Endothelial cell of umbilical vein (primary cell): Measurements from ENCODE around the gene SAT2. TPM values are rescaled to one million over a fixed set of nuclear protein-coding genes. Genes with fewer than 3 reads are reported as not detected.
"Not testable (repeated sequence)": the region's sequence is repeated elsewhere in the genome, so short reads cannot be mapped to it uniquely, and the experiment has no call there.

ENCODE experiments used
- BruUV-seq: library from RNA; stranded (reverse); fragments of 400-500 nt; replicated peaks from 2 replicates; lab custom pipeline; 2021; lab: Mats Ljungman, UMichigan
- CTCF ChIA-PET: fragments of 300-600, 350-600 bp; sonication (Branson Sonifier 250); formaldehyde crosslinking; loops from one replicate; lab custom pipeline; 2021; ENCODE audit warnings: antibody characterized with exemption, inconsistent platforms; lab: Charles Lee
- POLR2A ChIA-PET: fragments of 300-600, 350-600 bp; sonication (Branson Sonifier 250); formaldehyde crosslinking; loops from one replicate; lab custom pipeline; 2021; ENCODE audit warnings: antibody characterized with exemption, inconsistent platforms; lab: Charles Lee
- DNase-seq: peaks from one replicate; pipeline ENCODE4 v3.0.0-alpha.2; 2011; ENCODE audit warnings: low read depth, low spot score
- FAIRE-seq: peaks from 2 replicates; lab custom pipeline; 2011; peaks lifted over from hg19 to GRCh38; lab: Jason Lieb, UNC
- H2AFZ ChIP-seq: 2 replicates; pipeline ENCODE4 v1.6.0; 2012; ENCODE audit warnings: low read depth, low read length, control low read depth, inconsistent platforms
- H3K27ac ChIP-seq: 2 replicates; pipeline ENCODE4 v1.5.1; 2011; ENCODE audit warnings: low read depth, mild to moderate bottlenecking, control low read depth, low read length, moderate library complexity; ENCODE audit not compliant: insufficient read depth
- H3K27me3 ChIP-seq, 2 experiments: 2 replicates each; pipeline versions ENCODE4 v1.6.0 to v1.6.1; 2011; ENCODE audit warnings: low read length in 2 of 2, mixed read lengths in 1 of 2; ENCODE audit not compliant: control insufficient read depth in 2 of 2, insufficient read depth in 2 of 2
- H3K36me3 ChIP-seq, 2 experiments: 2 replicates in 1 of 2; 3 replicates in 1 of 2; pipeline ENCODE4 v1.5.1; 2011; ENCODE audit warnings: low read length in 2 of 2, mild to moderate bottlenecking in 1 of 2, moderate library complexity in 1 of 2; ENCODE audit not compliant: control insufficient read depth in 2 of 2, insufficient read depth in 2 of 2; ENCODE audit errors: extremely low read depth in 1 of 2
- H3K4me1 ChIP-seq: 3 replicates; pipeline ENCODE4 v1.5.1; 2011; ENCODE audit warnings: mild to moderate bottlenecking, low read length; ENCODE audit not compliant: control insufficient read depth, insufficient read depth; ENCODE audit errors: extremely low read depth
- H3K4me2 ChIP-seq: 2 replicates; pipeline ENCODE4 v1.6.1; 2011; ENCODE audit warnings: low read length, control low read depth, mixed read lengths; ENCODE audit not compliant: insufficient read depth
- H3K4me3 ChIP-seq, 3 experiments: fragments of 200-600 bp in 1 of 3; sonication (generic), shearing (Covaris generic) in 1 of 3; replicated peaks in 1 of 3; 2 replicates each; pipeline ENCODE4 v1.5.1; 2011 to 2016; ENCODE audit warnings: control low read depth in 3 of 3, low read length in 3 of 3, mild to moderate bottlenecking in 2 of 3, inconsistent platforms in 1 of 3, low read depth in 1 of 3, moderate library complexity in 1 of 3; ENCODE audit not compliant: insufficient read depth in 1 of 3
- H3K79me2 ChIP-seq: 2 replicates; pipeline ENCODE4 v1.6.0; 2012; ENCODE audit warnings: low read length, inconsistent platforms; ENCODE audit not compliant: control insufficient read depth, insufficient read depth
- H3K9ac ChIP-seq: replicated peaks from 2 replicates; pipeline ENCODE3; 2011; ENCODE audit warnings: low read length, control low read depth; ENCODE audit not compliant: insufficient read depth; ENCODE audit errors: extremely low read depth
- H3K9me1 ChIP-seq: replicated peaks from 3 replicates; pipeline ENCODE4 v1.6.0; 2011; ENCODE audit warnings: mild to moderate bottlenecking, low read length; ENCODE audit not compliant: control insufficient read depth, insufficient read depth; ENCODE audit errors: extremely low read depth
- H3K9me3 ChIP-seq: replicated peaks from 2 replicates; pipeline ENCODE4 v1.5.1; 2012; ENCODE audit warnings: low read length, inconsistent platforms; ENCODE audit not compliant: control insufficient read depth, insufficient read depth
- H4K20me1 ChIP-seq: replicated peaks from 2 replicates; pipeline ENCODE3; 2011; ENCODE audit warnings: mild to moderate bottlenecking, low read length; ENCODE audit not compliant: control insufficient read depth, insufficient read depth; ENCODE audit errors: extremely low read depth
- EZH2 ChIP-seq: IDR thresholded peaks from 2 replicates; pipeline ENCODE4 v1.6.1; 2012; ENCODE audit warnings: borderline replicate concordance, low read depth, mild to moderate bottlenecking, moderate library complexity, low read length, inconsistent platforms; ENCODE audit not compliant: severe bottlenecking
- FOS ChIP-seq: IDR thresholded peaks from 2 replicates; pipeline ENCODE4 v1.6.1; 2011; ENCODE audit warnings: mild to moderate bottlenecking, low read length, moderate library complexity, borderline replicate concordance; ENCODE audit not compliant: insufficient read depth
- GATA2 ChIP-seq: IDR thresholded peaks from 2 replicates; pipeline ENCODE4 v1.7.0; 2011; ENCODE audit warnings: low read depth, mild to moderate bottlenecking, moderate library complexity, mixed read lengths, low read length; ENCODE audit not compliant: insufficient read length, insufficient read depth
- JUN ChIP-seq: IDR thresholded peaks from 2 replicates; pipeline ENCODE4 v1.6.1; 2011; ENCODE audit warnings: borderline replicate concordance, low read depth; ENCODE audit not compliant: insufficient read length, insufficient read depth
- MYC ChIP-seq: IDR thresholded peaks from one replicate; pipeline ENCODE4 v1.6.1; 2011; ENCODE audit warnings: mild to moderate bottlenecking, low read depth, low read length
- POLR2A ChIP-seq: IDR thresholded peaks from 2 replicates; pipeline ENCODE4 v1.6.1; 2012; ENCODE audit warnings: low read depth, mild to moderate bottlenecking, control low read depth, low read length
- POLR2AphosphoS5 ChIP-seq: IDR thresholded peaks from 2 replicates; pipeline ENCODE4 v1.6.1; 2012; ENCODE audit warnings: low read depth, mild to moderate bottlenecking, control low read depth, low read length, moderate library complexity; ENCODE audit not compliant: insufficient read depth
- dilution Hi-C: fragments of 300-500 bp; cut with MboI; formaldehyde crosslinking; loops from one replicate; pipeline ENCODE4 v1.15.0; 2019; ENCODE audit warnings: low sequenced_read_pairs; ENCODE audit not compliant: extremely low pct_ligation_motif_present
- intact Hi-C: fragments of 100-400 bp; cut with micrococcal nuclease; formaldehyde crosslinking; loops from one replicate; pipeline ENCODE4 v1.10.0; 2022
- polyA plus RNA-seq, 4 experiments: library from polyadenylated mRNA; depleted of rRNA in 3 of 4; stranded (reverse) in 3 of 4; unstranded in 1 of 4; fragments of >200 nt; gene quantifications; 2 replicates each; pipeline versions ENCODE4 v1.2.1 to v1.2.3, GENCODE V29; 2011 to 2012; ENCODE audit warnings: missing spikeins in 1 of 4
- total RNA-seq: library from RNA; stranded (reverse); gene quantifications from 2 replicates; pipeline ENCODE4 v1.2.3, GENCODE V29; 2021
- TF ChIP-seq, protein P1 (sequence below), 2 donors: IDR thresholded peaks; 1 replicate in 1 of 2; 2 replicates in 1 of 2; pipeline ENCODE4 v1.5.1; 2011; ENCODE audit warnings: low read length in 2 of 2, mild to moderate bottlenecking in 2 of 2, moderate library complexity in 2 of 2, control low read depth in 1 of 2, inconsistent platforms in 1 of 2, low read depth in 1 of 2; ENCODE audit not compliant: insufficient read depth in 1 of 2; ENCODE audit errors: extremely low read depth in 1 of 2
- TF ChIP-seq, protein P2 (sequence below): IDR thresholded peaks from 2 replicates; pipeline ENCODE4 v1.6.1; 2011; ENCODE audit not compliant: insufficient read depth, insufficient read length

Gene SAT2
- total and polyA plus RNA-seq, 2 donors (not counting 3 experiments of a cell fraction or from before 2014, with no cell fraction given) = 38.0 to 51.8 TPM

DNA sequence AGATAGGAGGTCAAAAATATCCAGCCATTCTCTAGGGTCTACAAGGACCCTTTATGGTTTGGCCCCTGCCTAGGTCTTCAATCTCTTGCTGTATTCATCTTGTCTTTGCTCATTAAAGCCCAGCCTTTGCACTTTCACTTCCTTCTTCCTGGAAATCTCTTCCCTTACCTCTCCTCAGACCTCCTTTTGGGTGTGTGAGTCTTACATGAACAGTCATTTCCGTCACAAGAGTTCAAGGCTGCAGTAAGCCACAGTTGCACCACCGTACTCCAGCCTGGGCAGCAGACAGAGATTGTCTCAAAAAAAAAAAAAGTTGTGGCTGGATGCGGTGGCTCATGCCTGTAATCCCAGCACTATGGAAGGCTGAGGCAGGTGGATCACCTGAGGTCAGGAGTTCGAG, 17.2 kb upstream of the SAT2 start:
- FAIRE-seq (no peak), DNase-seq (no peak)
- Histone ChIP-seq H3K9me1 (no peaks in the 10 kb centered on the region), H3K4me3 (no peak overlapping the region), H3K27me3 (no peaks in the 10 kb centered on the region), H3K9ac (no peak overlapping the region), H3K36me3 (no peaks in the 10 kb centered on the region), H3K4me1 (no peaks in the 10 kb centered on the region), H3K4me2 (no peak overlapping the region), H4K20me1 (no peaks in the 10 kb centered on the region), H3K9me3 (no peaks in the 10 kb centered on the region), H3K79me2 (no peaks in the 10 kb centered on the region), H2AFZ (no peak overlapping the region), H3K27ac (no peak overlapping the region)
- POLR2A ChIA-PET = no interaction called here
- intact Hi-C loops (no loop called here), dilution Hi-C loops (no loop called here)
- TF ChIP-seq POLR2AphosphoS5 = no peak
- TF ChIP-seq MYC = no peak
- TF ChIP-seq JUN = no peak
- TF ChIP-seq EZH2 = no peak
- no peak for TF ChIP-seq POLR2A
- TF ChIP-seq FOS = no peak
- TF ChIP-seq GATA2 = no peak
- TF ChIP-seq, protein P1, sequence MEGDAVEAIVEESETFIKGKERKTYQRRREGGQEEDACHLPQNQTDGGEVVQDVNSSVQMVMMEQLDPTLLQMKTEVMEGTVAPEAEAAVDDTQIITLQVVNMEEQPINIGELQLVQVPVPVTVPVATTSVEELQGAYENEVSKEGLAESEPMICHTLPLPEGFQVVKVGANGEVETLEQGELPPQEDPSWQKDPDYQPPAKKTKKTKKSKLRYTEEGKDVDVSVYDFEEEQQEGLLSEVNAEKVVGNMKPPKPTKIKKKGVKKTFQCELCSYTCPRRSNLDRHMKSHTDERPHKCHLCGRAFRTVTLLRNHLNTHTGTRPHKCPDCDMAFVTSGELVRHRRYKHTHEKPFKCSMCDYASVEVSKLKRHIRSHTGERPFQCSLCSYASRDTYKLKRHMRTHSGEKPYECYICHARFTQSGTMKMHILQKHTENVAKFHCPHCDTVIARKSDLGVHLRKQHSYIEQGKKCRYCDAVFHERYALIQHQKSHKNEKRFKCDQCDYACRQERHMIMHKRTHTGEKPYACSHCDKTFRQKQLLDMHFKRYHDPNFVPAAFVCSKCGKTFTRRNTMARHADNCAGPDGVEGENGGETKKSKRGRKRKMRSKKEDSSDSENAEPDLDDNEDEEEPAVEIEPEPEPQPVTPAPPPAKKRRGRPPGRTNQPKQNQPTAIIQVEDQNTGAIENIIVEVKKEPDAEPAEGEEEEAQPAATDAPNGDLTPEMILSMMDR (IDR thresholded peaks at IDR 0.05; ENCODE audit: extremely low read depth in 1 of 2, insufficient read depth in 1 of 2, low read depth in 1 of 2, low read length in 2 of 2) = no peak
- TF ChIP-seq, protein P2, sequence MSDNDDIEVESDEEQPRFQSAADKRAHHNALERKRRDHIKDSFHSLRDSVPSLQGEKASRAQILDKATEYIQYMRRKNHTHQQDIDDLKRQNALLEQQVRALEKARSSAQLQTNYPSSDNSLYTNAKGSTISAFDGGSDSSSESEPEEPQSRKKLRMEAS = no peak
- BruUV-seq = no TSS peak
- CTCF ChIA-PET = no interaction called here

DNA sequence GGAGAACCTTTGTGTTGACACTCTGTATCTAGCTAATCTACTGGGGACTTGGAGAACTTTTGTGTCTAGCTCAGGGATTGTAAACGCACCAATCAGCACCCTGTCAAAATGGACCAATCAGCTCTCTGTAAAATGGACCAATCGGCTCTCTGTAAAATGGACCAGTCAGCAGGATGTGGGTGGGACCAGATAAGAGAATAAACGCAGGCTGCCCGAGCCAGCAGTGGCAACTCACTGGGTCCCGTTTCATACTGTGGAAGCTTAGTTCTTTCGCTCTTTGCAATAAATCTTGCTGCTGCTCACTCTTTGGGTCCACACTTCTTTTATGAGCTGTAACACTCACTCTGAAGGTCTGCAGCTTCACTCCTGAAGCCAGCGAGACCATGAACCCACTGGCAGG, 14.0 kb upstream of the SAT2 start:
- H3K4me1 ChIP-seq, DNase-seq, H3K9ac ChIP-seq, H3K9me1 ChIP-seq, H3K36me3 ChIP-seq, H3K79me2 ChIP-seq, dilution Hi-C loops, POLR2A ChIA-PET, H3K9me3 ChIP-seq, H3K27ac ChIP-seq, FAIRE-seq, intact Hi-C loops, H3K4me2 ChIP-seq, H3K4me3 ChIP-seq, H2AFZ ChIP-seq, BruUV-seq, H4K20me1 ChIP-seq, H3K27me3 ChIP-seq: not testable (repeated sequence)
- CTCF ChIA-PET = interaction anchor here (0.9 to 1.8 kb wide), 4 partner anchors 8 to 46 kb away, joined by 3 to 6 read pairs (median 3); partner anchors contain the start of genes ATP1B2, TP53 and WRAP53
